Inflammatory macrophage treated with lipopolysaccharide for 4 hours (primary cell): ENCODE results near the gene CXCR4.
A peak's percentile ranks its signal among the peaks of the same experiment; 100 is the strongest.

ENCODE experiments used
- DNase-seq: peaks from one replicate; pipeline ENCODE4 v3.0.0-alpha.2; 2020

CXCR4 gene

DNA sequence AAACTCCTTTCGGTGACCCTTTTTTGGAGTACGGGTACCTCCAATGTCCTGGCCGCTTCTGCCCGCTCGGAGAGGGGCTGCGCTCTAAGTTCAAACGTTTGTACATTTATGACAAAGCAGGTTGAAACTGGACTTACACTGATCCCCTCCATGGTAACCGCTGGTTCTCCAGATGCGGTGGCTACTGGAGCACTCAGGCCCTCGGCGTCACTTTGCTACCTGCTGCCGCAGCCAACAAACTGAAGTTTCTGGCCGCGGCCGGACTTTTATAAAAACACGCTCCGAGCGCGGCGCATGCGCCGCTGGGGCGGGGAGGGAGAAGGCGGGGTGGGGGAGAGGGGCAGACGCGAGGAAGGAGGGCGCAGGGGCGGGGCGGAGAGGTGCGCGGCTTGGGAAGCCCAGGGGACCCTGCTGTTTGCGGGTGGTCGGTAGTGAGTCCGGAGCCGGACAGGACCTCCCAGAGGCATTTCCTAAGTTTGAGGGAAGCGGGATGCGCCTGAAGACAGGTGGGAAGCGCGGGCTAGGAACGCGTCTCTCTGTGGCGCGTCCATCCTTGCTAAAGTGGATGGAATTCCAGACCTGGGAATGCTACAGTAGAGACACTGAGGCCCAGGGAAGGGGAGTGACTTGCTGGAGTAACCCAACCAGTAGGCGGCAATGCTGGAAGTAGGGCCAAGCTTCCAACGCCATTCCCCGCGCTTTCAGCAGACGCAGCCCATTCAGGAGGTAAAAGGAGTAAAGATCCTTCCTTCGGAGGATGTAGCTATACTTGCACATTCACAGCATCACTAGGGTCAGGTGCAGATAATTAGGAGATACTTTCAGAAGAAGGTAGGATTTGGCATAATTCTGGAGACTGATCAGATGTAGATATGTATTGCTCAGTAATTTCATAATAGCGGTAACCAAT lies at the start of gene CXCR4:
Gene CXCR4, minus strand, starts transcription at position 241 of the 910 bp plus-strand sequence. Its CDS starts 89 bp downstream, at position 152.
- DNase-seq, result peak; percentile 65

DNA sequence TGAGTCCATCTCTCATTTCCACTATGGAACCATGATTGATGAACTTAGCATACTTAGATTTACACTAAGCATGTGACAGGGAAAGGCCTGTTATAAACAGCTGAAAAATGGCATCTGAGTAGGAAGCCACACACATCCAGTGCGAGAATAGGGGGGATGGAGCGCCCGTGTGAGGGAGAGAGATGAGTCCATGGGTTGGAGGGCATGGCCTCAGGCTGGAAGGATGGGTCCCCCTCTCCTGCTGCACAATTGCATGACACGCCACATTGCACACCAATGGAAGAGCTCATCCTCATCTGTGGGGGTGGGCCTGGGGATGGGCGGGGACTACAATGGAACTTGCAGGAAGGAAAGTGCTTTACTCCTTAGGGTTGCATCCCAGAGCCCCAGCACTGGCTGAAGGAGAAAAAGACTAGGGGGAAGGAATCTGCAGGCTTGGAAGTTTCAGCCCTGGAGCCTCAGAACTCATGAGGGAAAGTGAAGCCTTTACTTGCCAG lies 46.4 kb upstream of the CXCR4 start:
- DNase-seq, result no peak

- no peak for DNase-seq
Measured at GRCh38 chr2:136162438-136162837, 44.5 kb upstream of the CXCR4 start.

DNA sequence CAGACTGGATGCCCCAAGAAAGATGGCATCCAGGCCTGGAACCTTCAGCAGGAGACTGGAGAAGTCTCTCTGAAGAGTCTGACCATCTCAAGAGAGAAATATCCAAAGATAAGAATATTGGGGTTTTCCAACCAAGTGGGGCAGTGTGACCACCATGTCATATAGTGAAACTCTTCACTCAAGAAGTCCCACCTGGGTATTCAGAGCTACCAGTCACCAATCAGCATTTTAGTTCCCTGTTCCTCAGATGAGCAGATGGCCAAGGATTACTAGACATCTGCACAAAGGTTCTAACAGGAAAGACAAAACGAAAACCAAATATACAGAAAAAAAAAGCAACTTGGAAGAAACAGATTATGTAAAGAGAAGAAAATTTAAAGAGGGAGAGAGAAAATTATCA lies 38.5 kb upstream of the CXCR4 start:
- no peak for DNase-seq

DNA sequence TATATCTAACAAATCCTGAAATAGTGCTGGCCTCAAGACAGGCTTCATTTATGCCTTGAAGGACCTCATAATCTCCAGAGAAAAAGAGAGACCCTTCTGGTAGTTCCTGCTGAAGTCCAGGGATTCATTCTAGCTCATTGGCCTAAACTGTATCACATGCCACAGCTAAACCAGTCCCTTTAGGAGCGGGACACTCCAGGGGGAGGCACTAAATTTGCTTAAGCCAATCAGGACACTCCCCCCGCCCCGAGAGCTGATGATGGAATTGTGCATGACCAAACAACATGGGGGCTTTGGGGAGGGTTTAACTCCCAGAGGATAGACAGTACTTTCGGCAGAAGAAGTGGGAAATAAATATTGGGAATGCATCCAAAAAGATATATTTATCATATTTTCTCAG lies 36.4 kb upstream of the CXCR4 start:
- no peak for DNase-seq

GRCh38 chr2:136151021-136151971 lies 33.3 kb upstream of the CXCR4 start:
- DNase-seq, result no peak

GRCh38 chr2:136149011-136149410 lies 31.1 kb upstream of the CXCR4 start:
- DNase-seq, result no peak

DNA sequence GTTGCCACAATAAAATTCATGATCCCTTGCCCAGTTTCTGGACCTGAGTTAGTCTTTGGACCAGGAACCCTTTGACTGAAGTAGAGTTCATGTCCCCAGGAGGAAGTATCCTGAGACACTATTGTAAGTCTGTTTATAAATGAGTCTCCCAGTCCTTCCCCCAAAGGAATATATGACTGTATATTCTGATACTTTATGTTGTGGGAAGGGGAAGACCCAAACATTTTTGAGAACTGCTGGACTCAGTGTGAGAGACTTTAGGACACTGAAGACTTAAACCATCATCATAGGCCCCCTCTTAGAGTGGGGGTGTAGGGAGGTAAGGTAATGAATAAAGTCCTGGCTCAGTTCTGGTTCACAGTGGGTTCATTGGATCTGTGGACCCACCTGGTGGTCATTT lies 28.6 kb upstream of the CXCR4 start:
- DNase-seq, result no peak

DNA sequence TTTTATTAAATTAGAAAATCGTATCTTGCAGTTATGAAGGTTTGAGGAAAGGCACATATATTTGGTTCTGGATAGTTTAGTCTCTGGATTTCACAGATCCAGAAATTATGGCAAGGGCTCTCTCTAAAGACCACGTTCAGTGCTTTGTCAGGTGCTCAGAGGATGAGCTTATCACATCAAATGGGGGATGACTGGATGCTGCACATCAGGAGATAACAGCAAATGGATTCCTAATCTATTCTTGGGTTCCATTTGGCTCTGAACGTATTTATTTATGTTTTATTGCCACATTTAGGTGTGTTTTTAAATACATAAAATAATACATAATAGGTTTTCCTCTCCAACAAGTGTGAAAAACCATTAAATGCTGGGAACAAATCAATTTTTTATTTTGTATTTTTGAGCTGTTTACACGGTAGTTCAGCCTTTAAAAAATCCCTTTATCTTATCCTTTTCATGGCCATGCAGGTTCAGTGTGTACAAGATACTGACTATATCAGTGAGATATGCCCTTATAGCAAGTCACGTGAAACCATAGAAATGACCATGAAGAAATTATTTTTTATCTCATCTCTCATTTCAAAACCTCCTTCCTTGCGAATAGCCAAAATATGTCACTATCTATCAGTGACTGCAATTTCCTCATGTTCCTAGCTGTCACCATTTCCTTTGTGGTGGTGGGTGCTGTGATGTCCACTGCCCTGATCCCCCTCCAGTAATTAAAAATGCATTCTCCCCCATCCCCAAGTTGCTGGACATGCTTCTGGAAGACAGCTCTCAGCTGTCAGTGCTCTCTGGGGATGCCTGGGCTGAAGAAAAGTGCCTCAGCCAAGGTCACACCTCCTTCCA lies 25.9 kb upstream of the CXCR4 start:
- DNase-seq, result no peak

GRCh38 chr2:136141510-136142149 lies 23.7 kb upstream of the CXCR4 start:
- DNase-seq, result no peak

- DNase-seq, result no peak
Measured at GRCh38 chr2:136139631-136140030, 21.7 kb upstream of the CXCR4 start.

DNA sequence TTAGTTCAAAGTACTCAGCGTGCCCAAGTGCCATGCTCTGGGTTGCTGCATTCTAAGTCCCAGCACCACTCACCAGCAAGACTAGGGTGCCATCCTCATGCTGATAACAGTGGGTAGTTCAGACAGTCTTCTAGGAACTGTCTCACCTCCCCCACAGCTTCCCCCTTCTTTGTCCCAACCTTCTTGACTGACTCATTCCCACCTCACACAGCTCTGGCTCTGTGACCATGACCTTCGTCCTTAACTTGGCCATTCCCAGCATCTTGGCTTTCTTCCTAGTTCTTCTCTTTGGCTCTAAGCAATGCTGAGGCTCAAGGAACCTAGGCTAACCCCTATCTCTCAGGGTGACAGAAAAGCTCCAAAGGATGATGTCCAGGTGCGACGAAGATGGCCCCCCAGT lies 20.0 kb upstream of the CXCR4 start:
- DNase-seq, result peak; percentile 31

DNA sequence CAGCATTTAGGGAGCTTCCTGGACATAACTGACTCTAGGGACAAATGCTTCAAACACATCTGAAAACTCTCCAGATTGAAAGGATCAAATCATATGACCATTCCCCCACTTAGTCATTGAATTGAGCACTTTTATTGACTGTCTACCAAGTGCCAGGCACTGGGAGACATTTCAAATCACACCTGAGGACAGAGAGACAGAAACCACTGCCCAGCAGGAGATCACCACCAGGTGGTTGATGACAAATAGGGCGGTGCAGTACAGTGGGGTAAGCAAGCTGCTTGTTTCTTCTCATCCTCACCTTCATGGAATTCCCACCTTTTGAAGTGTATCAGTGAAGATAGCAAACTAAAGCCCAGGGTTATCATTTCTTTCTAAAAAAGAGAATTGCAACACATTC lies 19.0 kb upstream of the CXCR4 start:
- no peak for DNase-seq

GRCh38 chr2:136135921-136136906 lies 18.3 kb upstream of the CXCR4 start:
- DNase-seq, result peak; percentile 65

DNA sequence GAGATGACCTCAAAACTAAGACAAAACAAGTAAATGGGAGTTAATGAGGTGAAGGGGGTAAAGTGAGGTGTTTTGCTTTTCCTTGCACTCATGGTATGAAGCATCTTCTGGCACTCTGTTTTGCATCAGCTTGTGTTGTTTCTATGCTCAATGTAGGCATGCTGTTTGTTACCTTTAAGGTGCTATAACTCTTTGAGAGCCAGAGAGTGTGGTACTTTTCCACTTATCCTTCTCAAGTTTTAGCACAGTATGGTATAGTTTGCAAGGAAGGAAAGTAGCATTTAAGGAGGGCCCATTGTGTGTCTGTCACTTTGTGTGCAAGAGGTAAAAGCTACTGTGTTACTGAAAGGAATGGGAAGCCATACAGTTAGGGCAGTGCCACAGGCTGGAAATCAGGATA lies 17.5 kb upstream of the CXCR4 start:
- DNase-seq, result no peak

- peak; percentile 30 for DNase-seq
Measured at GRCh38 chr2:136134126-136134525, 16.2 kb upstream of the CXCR4 start.

DNA sequence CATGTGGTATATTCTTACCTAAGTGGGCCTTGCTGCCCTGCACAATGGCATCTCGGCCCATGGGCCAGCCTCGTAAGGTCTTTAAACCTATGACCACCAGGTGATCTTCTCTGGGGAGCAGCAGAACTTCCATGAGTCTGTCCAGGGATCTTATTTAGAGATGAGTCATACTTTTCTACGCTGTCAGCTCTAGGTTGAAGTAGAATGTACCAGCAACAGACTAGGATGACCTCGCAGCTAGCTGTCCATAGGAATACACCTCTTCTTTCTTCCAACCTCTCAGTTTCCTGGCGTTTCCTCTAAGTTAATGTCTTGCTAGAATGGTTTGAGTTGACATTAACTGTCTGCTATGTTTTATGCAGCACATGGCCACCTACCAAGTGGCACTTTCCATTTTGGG lies 15.6 kb upstream of the CXCR4 start:
- DNase-seq, result no peak

GRCh38 chr2:136133176-136133575 lies 15.2 kb upstream of the CXCR4 start:
- DNase-seq, result no peak

- DNase-seq, result no peak
Measured at GRCh38 chr2:136132825-136133155, 14.8 kb upstream of the CXCR4 start.

- peak; percentile 90 for DNase-seq
Measured at GRCh38 chr2:136131961-136132824, 14.2 kb upstream of the CXCR4 start.
